ENCODE data around the gene P2RY6.

DNA sequence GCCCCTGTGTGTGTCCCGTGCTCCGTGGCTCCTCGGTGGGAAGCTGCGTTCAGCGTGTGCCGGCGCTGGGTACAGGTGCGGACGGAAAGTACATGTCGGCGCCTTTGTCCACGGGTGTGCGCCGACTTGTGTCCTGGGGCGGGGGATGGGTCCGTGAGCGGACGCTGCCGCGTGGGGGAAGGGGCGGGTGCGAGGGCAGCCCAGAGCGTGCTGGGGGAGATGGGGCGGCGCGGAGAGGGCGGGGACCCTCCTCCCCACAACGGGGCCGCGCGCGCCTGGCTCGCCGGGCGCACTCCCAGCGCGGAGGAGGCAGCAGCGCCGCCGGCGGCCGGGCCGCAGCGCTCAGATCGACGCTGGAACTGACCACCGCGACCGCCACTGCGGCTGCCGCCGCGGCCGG, 70.5 kb downstream of the P2RY6 start:
- TF ChIP-seq, protein P1, sequence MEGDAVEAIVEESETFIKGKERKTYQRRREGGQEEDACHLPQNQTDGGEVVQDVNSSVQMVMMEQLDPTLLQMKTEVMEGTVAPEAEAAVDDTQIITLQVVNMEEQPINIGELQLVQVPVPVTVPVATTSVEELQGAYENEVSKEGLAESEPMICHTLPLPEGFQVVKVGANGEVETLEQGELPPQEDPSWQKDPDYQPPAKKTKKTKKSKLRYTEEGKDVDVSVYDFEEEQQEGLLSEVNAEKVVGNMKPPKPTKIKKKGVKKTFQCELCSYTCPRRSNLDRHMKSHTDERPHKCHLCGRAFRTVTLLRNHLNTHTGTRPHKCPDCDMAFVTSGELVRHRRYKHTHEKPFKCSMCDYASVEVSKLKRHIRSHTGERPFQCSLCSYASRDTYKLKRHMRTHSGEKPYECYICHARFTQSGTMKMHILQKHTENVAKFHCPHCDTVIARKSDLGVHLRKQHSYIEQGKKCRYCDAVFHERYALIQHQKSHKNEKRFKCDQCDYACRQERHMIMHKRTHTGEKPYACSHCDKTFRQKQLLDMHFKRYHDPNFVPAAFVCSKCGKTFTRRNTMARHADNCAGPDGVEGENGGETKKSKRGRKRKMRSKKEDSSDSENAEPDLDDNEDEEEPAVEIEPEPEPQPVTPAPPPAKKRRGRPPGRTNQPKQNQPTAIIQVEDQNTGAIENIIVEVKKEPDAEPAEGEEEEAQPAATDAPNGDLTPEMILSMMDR (IDR thresholded peaks at IDR 0.05): no peak
- no peak for TF ChIP-seq POLR2A (IDR thresholded peaks at IDR 0.05)

Data from suprapubic skin (tissue), 3 donors.